Psoas muscle (tissue), 8 donors: ENCODE results near the gene STK25. TPM values are rescaled to one million over a fixed set of nuclear protein-coding genes. Genes with fewer than 3 reads are reported as not detected.

ENCODE experiments used
- ATAC-seq, 4 donors: fragments of 200-7000 bp; cut with Tn5 transposase; one replicate each; pipeline ENCODE4 v1.9.1; 2020; ENCODE audit warnings: moderate library complexity in 3 of 4, mild to moderate bottlenecking in 2 of 4
- DNase-seq, 2 donors: peaks; one replicate each; pipeline ENCODE4 v3.0.0-alpha.2; 2020
- H3K27ac ChIP-seq: fragments of 200-600 bp; one replicate; pipeline ENCODE4 v1.8.0; 2022
- H3K27me3 ChIP-seq, 3 donors: fragments of 200-600 bp in 1 of 3; one replicate each; pipeline versions ENCODE4 v1.6.1 to v1.8.0; 2013 to 2022; ENCODE audit warnings: low read length in 2 of 3, mild to moderate bottlenecking in 2 of 3, moderate library complexity in 1 of 3; ENCODE audit not compliant: insufficient read depth in 3 of 3
- H3K36me3 ChIP-seq, 2 donors: fragments of 200-600 bp in 1 of 2; one replicate each; pipeline versions ENCODE4 v1.6.1 to v1.8.0; 2013 to 2022; ENCODE audit warnings: low read depth in 1 of 2, mild to moderate bottlenecking in 1 of 2, moderate library complexity in 1 of 2; ENCODE audit not compliant: insufficient read depth in 1 of 2
- H3K4me1 ChIP-seq: fragments of 200-600 bp; one replicate; pipeline ENCODE4 v1.8.0; 2022
- H3K4me3 ChIP-seq: fragments of 200-600 bp; one replicate; pipeline ENCODE4 v1.8.0; 2022; ENCODE audit warnings: mild to moderate bottlenecking
- H3K9me3 ChIP-seq: fragments of 200-600 bp; one replicate; pipeline ENCODE4 v1.8.0; 2022
- CTCF ChIP-seq: fragments of 200-600 bp; IDR thresholded peaks from one replicate; pipeline ENCODE4 v1.8.0; 2022; ENCODE audit warnings: antibody characterized with exemption
- WGBS, 3 donors: extraction: QIAGEN DNeasy Blood & Tissue Kit; methylation state at CpG; one replicate each; pipeline versions ENCODE4 v1.1.6 to v1.1.7; 2013; 5-methylcytosine and 5-hydroxymethylcytosine counted together
- intact Hi-C, 2 donors: fragments of 100-400 bp; cut with DNase I; formaldehyde crosslinking; loops; one replicate each; pipeline versions ENCODE4 v1.11.0 to v1.14.2; 2022
- polyA plus RNA-seq, 3 donors: library from polyadenylated mRNA; stranded (reverse); fragments of 200-250 nt; gene quantifications; one replicate each; pipeline ENCODE4 v1.2.3, GENCODE V29; 2013
- total RNA-seq, 4 donors: library from RNA; stranded (reverse); fragmentation: NEBNext Ultra II Directional in 2 of 4; extraction: Animal tissue kit (Norgen Biotek cat#: 25700) in 2 of 4; gene quantifications; one replicate each; pipeline versions ENCODE4 v1.2.1 to v1.2.4, GENCODE V29; 2021 to 2023
- donor health status: healthy with polysubstance abuse.
- donor health status: DM: no; HTN: no; CAD: no; lungs with moderate emphysema.
- donor health status: Bipolar disorder and iron deficiency.
- donor health status: healthy.
- donor health status: DM: yes; HTN: yes; CAD: no.
- donor health status: DM: no; HTN: no; CAD: no.
- donor health status: DM: no; HTN: no; CAD: no.
- donor health status: DM: yes; HTN: yes; CAD: no.

STK25 gene
- total and polyA plus RNA-seq, 7 donors: 227 to 489 (median 281) TPM

- H3K27me3 ChIP-seq: no peaks in the 10 kb centered on the region
- peaks cover 0 to 19% of the 10 kb centered on the region in 2 donors for H3K36me3 ChIP-seq
- no peak for ATAC-seq
- WGBS, 3 donors: 90 to 94% (median 91%) methylated on average over 3 of the region's 3 CpGs
- no peaks in the 10 kb centered on the region for H3K4me1 ChIP-seq
- no peak for TF ChIP-seq CTCF
- DNase-seq: no peak
- intact Hi-C loops: no loop called here
- H3K27ac ChIP-seq: no peak overlapping the region
- no peaks in the 10 kb centered on the region for H3K9me3 ChIP-seq
- H3K4me3 ChIP-seq: no peak overlapping the region
Measured at GRCh38 chr2:241475267-241475666, 33.1 kb downstream of the STK25 start.

GRCh38 chr2:241473399-241473798 lies 35.0 kb downstream of the STK25 start:
- 87 to 93% (median 90%) methylated on average over 3 of the region's 3 CpGs for WGBS, 3 donors
- H3K36me3 ChIP-seq: peaks cover 0 to 13% of the 10 kb centered on the region in 2 donors
- intact Hi-C loops: no loop called here

GRCh38 chr2:241469746-241470145 lies 38.6 kb downstream of the STK25 start:
- Histone ChIP-seq H3K36me3 (peaks cover 0 to 11% of the 10 kb centered on the region in 2 donors), H3K9me3 (no peaks in the 10 kb centered on the region), H3K27ac (no peak overlapping the region), H3K27me3 (no peaks in the 10 kb centered on the region), H3K4me3 (no peak overlapping the region), H3K4me1 (no peaks in the 10 kb centered on the region)
- 93 to 98% (median 95%) methylated on average over 2 of the region's 2 CpGs for WGBS, 3 donors
- TF ChIP-seq CTCF: no peak
- ATAC-seq: no peak
- intact Hi-C loops: no loop called here
- DNase-seq: no peak

More at GRCh38 chr2:241473399-241473798, 35.0 kb downstream of the STK25 start:
- Histone ChIP-seq H3K27me3 (no peaks in the 10 kb centered on the region), H3K9me3 (no peaks in the 10 kb centered on the region), H3K27ac (no peak overlapping the region), H3K4me1 (no peaks in the 10 kb centered on the region), H3K4me3 (no peak overlapping the region)
- no peak for ATAC-seq
- TF ChIP-seq CTCF: no peak
- DNase-seq: no peak

GRCh38 chr2:241468476-241468781 lies 40.0 kb downstream of the STK25 start:
- DNase-seq (no peak), ATAC-seq (no peak)
- no peaks in the 10 kb centered on the region for H3K27me3 ChIP-seq
- no peak overlapping the region for H3K4me3 ChIP-seq
- H3K4me1 ChIP-seq: no peaks in the 10 kb centered on the region
- H3K36me3 ChIP-seq: peaks cover 0 to 21% of the 10 kb centered on the region in 2 donors
- intact Hi-C loops: no loop called here
- 84 to 96% (median 90%) methylated on average over 2 of the region's 2 CpGs for WGBS, 3 donors
- no peak overlapping the region for H3K27ac ChIP-seq
- no peaks in the 10 kb centered on the region for H3K9me3 ChIP-seq
- TF ChIP-seq CTCF: no peak

GRCh38 chr2:241467777-241468475 lies 40.5 kb downstream of the STK25 start:
- H3K4me3 ChIP-seq: no peak overlapping the region
- no peaks in the 10 kb centered on the region for H3K27me3 ChIP-seq
- H3K27ac ChIP-seq: no peak overlapping the region
- intact Hi-C loops: no loop called here
- TF ChIP-seq CTCF: no peak
- DNase-seq (no peak), ATAC-seq (no peak)
- peaks cover 0 to 26% of the 10 kb centered on the region in 2 donors for H3K36me3 ChIP-seq
- WGBS, 3 donors: 88 to 92% (median 89%) methylated on average over 23 of the region's 23 CpGs
- H3K4me1 ChIP-seq: no peaks in the 10 kb centered on the region
- H3K9me3 ChIP-seq: no peaks in the 10 kb centered on the region
